Stimulated activated CD8-positive, alpha-beta memory T cell treated with anti-CD3 and anti-CD28 coated beads, Interleukin-4, amount 100 ng/mL, for 1 hour (primary cell): ENCODE data around the gene MAML3.

Source experiments
- DNase-seq, 2 donors: peaks; one replicate each; pipeline ENCODE4 v3.0.0-alpha.2; 2020; ENCODE audit warnings: low read depth in 2 of 2, low spot score in 1 of 2

The MAML3 gene

GRCh38 chr4:139905489-139905888 is 248.5 kb downstream of the MAML3 start:
- DNase-seq, result no peak

- DNase-seq, result no peak
Observed at GRCh38 chr4:139904406-139904805, 249.6 kb downstream of the MAML3 start.

GRCh38 chr4:139903845-139904244 is 250.1 kb downstream of the MAML3 start:
- no peak for DNase-seq

DNA sequence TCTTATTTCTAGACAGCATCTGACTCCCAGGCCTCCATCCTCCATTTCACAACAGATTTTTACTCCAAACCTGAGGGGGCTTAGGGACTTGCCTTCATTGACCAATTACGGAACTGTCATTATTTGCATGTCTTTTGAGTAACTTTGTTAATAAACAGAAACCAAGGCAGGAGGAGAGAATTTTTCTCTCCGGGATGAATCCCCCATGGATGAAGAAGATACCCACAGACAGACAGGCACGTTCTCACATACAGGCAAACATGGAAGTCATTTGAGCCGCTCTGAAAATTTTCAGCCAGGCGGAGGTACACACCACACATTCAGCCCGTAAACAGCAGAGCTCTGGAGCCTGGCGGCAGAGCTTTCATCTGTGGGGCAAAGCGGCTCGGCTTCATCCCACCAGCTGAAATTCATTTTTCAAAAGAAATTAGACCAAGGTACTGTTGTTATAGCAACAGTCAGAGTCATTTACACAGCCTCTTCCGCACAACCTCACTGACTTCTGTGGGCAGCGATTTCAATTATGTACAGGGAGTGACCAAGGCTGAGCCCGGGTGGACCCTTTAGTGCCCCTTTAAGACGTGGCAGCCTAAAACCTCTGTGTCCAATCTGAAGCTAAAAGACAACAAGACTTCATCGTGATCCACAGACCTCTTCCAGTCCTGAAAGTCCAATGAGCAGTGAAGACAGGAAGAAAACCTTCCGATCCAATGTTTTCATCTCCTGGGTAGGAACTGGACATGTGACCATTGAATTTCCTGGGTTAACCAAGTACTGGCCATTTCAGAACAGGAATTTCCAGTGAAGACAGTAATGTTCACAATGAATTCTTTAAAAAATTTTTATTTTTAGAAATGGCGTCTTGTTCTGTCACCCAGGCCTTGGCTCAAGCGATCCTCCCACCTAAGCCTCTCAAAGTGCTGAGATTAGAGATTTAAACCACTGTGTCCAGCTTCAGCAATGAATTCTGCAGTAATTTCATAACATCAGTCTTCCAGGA is 251.4 kb downstream of the MAML3 start:
- DNase-seq, result no peak

- DNase-seq, result no peak
Observed at GRCh38 chr4:139901531-139902320, 252.3 kb downstream of the MAML3 start.

DNA sequence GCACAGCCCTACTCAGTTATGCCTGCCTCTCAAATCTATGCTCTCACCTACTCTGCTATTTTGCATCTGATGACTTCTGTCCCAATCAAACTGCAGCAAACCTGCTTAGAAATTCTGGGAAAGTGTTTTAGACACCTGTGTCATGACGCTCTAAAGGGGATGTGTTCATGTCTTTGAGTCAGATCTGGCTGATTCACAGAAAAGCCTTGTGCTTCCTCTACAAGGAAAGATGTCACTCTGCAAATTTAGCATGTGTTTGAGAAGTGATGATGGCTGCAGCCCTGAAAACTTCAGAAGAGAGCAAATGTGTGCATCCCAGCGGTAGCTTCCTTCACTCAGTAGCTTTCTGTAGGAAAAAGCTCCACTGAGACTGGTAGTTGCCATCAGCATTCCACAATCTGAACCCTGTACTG is 253.0 kb downstream of the MAML3 start:
- no peak for DNase-seq

GRCh38 chr4:139899346-139899745 is 254.6 kb downstream of the MAML3 start:
- DNase-seq, result no peak

GRCh38 chr4:139898293-139898692 is 255.7 kb downstream of the MAML3 start:
- no peak for DNase-seq

- no peak for DNase-seq
Observed at GRCh38 chr4:139896091-139896604, 257.8 kb downstream of the MAML3 start.

DNA sequence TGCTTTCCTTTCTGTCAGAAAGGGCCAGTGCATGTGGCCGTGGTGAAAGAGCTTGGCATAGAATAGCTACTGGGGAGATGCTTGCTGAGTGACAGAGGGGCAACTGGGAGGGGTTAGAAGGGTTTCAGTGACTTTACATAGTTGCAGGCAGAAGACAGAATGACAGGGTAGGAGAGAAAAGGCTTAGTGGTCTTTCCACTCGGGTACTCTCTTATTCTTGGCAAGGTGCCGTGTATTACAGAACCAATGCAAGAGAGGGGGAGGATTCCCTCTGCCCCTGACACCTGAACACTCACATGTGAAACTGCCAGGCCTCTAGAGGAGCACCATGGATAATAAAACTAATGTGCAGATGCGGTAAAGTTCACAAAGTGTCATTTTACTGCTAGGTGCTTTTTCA is 260.2 kb downstream of the MAML3 start:
- no peak for DNase-seq

- no peak for DNase-seq
Observed at GRCh38 chr4:139892973-139893736, 260.8 kb downstream of the MAML3 start.

GRCh38 chr4:139890816-139891215 is 263.2 kb downstream of the MAML3 start:
- DNase-seq, result no peak

- DNase-seq, result no peak
Observed at GRCh38 chr4:139889901-139890300, 264.1 kb downstream of the MAML3 start.

DNA sequence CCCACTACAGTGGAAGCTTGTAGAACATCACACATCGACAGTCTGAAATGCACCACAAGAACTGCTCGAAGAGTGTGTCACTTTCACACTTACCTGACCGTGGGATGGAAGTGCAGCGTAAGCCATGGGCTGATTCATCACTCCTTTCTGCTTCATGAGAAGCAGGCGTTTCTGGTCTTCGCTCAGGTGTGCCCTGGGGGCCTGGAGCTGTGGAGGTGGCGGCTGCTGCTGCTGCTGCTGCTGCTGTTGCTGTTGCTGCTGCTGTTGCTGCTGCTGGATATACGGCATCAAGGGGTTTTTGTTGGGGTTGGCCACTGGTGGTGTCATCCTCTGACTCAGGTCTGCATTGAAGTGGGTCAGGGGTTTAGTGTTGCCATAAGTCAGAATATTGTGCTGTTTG is 264.7 kb downstream of the MAML3 start:
- no peak for DNase-seq

- no peak for DNase-seq
Observed at GRCh38 chr4:139887962-139888735, 265.8 kb downstream of the MAML3 start.

- no peak for DNase-seq
Observed at GRCh38 chr4:139887376-139887802, 266.6 kb downstream of the MAML3 start.

- no peak for DNase-seq
Observed at GRCh38 chr4:139886798-139887197, 267.2 kb downstream of the MAML3 start.

- DNase-seq, result no peak
Observed at GRCh38 chr4:139884438-139884837, 269.5 kb downstream of the MAML3 start.

GRCh38 chr4:139880841-139881240 is 273.1 kb downstream of the MAML3 start:
- DNase-seq, result no peak

DNA sequence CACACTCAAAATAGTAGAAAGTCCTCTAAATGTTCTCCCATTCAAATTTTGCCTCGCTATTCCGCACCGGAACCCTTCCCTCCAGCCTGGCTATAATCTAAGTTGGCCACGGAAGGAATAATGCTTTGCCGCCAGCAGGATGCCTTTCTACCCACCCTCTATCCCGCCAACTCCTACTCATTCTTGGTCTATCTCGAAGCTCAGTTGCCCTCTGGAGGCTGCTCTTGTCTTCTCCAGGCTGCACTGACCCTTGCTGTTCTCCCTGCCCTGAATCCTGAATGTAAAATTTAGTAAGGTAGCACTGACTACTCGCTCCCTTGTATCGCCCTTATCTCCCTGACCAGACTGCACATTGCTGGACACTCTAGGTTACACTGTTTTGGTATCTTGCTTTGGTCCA is 275.9 kb downstream of the MAML3 start:
- no peak for DNase-seq
